HG03558 (cell line): ENCODE measurements around the gene RAB31.
"Not testable (repeated sequence)": the region's sequence is repeated elsewhere in the genome, so short reads cannot be mapped to it uniquely, and the experiment has no call there.

Source experiments
- ATAC-seq: cut with Tn5 transposase; IDR thresholded peaks from one replicate; pipeline ENCODE4 v1.9.1; 2021; ENCODE audit warnings: moderate number of reproducible peaks; ENCODE audit not compliant: unreplicated experiment; ENCODE audit errors: extremely low read depth

RAB31 gene

GRCh38 chr18:9898792-9899549 lies 190.9 kb downstream of the RAB31 start:
- ATAC-seq, result no peak

DNA sequence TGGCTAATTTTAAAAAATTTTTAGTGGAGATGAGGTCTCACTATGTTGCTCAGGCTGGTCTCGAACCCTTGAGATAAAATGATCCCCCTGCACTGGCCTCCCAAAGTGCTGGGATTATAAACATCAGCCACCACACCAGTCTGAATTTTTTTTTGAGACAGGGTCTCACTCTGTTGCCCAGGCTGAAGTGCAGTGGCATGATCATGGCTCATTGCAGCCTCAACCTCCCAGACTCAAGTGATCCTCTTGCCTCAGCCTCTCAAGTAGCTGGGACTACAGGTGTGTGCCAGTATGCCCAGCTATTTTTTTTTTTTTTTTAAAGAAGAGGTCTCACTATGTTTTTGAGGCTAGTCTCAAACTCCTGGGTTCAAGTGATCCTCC lies 191.4 kb downstream of the RAB31 start:
- ATAC-seq, result not testable (repeated sequence)

- ATAC-seq, result no peak
Measured at GRCh38 chr18:9900699-9901098, 192.6 kb downstream of the RAB31 start.

GRCh38 chr18:9901377-9901776 lies 193.3 kb downstream of the RAB31 start:
- ATAC-seq, result no peak

GRCh38 chr18:9902264-9902663 lies 194.2 kb downstream of the RAB31 start:
- not testable (repeated sequence) for ATAC-seq

DNA sequence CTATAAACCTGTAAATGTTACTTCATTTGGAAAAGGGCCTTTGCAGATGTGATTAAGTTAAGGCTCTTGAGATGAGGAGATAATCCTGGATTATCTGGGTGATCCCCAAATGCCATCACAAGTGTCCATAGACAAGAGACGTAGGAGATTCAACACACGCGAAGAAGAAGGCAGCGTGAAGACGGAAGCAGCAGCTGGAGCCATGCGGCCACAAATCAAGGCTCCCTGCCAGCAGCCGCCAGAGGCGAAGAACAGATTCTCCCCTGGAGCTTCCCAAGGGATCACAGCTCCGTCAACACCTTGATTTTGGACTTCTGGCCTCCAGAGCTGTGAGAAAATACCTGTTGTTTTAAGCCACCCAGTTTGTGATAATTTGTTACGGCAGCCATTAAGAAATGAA lies 194.7 kb downstream of the RAB31 start:
- no peak for ATAC-seq

- no peak for ATAC-seq
Measured at GRCh38 chr18:9905401-9905922, 197.4 kb downstream of the RAB31 start.

DNA sequence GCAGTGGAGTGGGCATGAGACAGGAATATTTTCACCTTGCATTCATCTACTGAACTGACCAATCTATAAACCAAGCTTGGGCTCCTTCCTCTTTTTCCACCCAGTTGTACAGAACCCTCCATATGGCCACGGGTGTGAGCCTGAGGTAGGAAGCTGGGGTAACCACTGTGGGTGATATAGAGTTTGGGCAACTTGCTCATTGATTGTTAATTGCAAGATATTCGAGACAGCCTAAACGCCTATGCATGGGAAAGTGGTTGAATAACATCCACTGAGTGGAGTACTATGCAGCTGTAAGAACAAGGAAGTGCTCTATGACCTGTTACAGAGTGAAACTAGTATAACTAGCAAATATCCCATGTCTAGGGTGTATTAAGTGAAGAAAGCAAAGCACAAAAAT lies 198.4 kb downstream of the RAB31 start:
- no peak for ATAC-seq

DNA sequence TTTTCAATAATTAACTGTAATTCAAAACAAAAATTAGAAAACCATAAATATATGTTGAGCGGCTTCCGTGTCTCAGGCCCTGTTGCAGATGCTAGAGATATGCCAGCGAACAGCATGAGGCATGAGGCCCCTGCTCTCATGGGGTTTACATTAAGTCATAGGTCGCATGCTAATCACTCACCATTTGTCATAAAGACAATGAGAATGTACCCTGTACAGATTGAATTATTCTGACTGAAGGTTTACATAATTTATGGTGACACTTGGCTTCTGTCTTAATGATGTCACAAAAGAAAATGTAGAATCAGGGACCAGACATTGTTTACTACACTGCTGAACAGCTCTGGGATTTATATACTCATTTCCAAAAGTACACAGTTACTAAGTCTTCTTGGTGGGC lies 199.8 kb downstream of the RAB31 start:
- ATAC-seq, result no peak

- ATAC-seq, result no peak
Measured at GRCh38 chr18:9910071-9910470, 202.0 kb downstream of the RAB31 start.

- ATAC-seq, result no peak
Measured at GRCh38 chr18:9910661-9911060, 202.6 kb downstream of the RAB31 start.

GRCh38 chr18:9911226-9911625 lies 203.1 kb downstream of the RAB31 start:
- no peak for ATAC-seq
